Measurements from ENCODE around the gene SNED1. TPM values are rescaled to one million over a fixed set of nuclear protein-coding genes. Genes with fewer than 3 reads are reported as not detected.

The SNED1 gene
- total and polyA plus RNA-seq, 12 donors: 3.9 to 12.7 (median 6.3) TPM

DNA sequence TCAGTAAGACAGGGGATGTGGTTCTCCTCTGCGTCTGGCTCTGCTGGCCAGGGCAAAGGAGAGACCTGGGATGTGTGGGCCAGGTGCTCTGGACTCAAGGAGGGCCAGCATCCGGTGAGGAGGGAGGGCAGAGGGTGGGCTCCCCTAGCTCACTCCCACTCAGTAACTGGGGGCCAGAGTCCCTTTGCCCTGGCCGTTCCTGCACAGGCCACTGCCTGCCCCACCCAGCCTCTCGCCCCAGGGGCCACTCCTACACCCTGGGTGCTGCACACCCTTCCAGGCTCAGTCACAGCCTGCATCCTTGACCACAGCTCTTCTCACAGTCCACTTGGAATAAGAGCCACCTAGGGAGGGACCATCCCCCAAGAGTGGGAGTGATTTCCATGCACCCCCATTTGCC lies 41.0 kb downstream of the SNED1 start:
- no peak overlapping the region for H3K4me3 ChIP-seq
- H3K9me3 ChIP-seq: peaks cover 0 to 4% (median 0%) of the 10 kb centered on the region in 11 donors
- 94% methylated on average over 4 of the region's 4 CpGs for WGBS, 2 donors
- TF ChIP-seq, protein P1, sequence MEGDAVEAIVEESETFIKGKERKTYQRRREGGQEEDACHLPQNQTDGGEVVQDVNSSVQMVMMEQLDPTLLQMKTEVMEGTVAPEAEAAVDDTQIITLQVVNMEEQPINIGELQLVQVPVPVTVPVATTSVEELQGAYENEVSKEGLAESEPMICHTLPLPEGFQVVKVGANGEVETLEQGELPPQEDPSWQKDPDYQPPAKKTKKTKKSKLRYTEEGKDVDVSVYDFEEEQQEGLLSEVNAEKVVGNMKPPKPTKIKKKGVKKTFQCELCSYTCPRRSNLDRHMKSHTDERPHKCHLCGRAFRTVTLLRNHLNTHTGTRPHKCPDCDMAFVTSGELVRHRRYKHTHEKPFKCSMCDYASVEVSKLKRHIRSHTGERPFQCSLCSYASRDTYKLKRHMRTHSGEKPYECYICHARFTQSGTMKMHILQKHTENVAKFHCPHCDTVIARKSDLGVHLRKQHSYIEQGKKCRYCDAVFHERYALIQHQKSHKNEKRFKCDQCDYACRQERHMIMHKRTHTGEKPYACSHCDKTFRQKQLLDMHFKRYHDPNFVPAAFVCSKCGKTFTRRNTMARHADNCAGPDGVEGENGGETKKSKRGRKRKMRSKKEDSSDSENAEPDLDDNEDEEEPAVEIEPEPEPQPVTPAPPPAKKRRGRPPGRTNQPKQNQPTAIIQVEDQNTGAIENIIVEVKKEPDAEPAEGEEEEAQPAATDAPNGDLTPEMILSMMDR (IDR thresholded peaks at IDR 0.05): no peak
- peaks cover 0 to 31% (median 5%) of the 10 kb centered on the region in 9 donors for H3K36me3 ChIP-seq
- DNase-seq (no peak), ATAC-seq (no peak)
- H3K27ac ChIP-seq: no peak overlapping the region
- H3K27me3 ChIP-seq: peaks cover 0 to 16% (median 5%) of the 10 kb centered on the region in 7 donors
- H3K4me1 ChIP-seq: peaks cover 3 to 10% (median 9%) of the 10 kb centered on the region in 9 donors
- intact Hi-C loops (cut with DNase I): no loop called here

DNA sequence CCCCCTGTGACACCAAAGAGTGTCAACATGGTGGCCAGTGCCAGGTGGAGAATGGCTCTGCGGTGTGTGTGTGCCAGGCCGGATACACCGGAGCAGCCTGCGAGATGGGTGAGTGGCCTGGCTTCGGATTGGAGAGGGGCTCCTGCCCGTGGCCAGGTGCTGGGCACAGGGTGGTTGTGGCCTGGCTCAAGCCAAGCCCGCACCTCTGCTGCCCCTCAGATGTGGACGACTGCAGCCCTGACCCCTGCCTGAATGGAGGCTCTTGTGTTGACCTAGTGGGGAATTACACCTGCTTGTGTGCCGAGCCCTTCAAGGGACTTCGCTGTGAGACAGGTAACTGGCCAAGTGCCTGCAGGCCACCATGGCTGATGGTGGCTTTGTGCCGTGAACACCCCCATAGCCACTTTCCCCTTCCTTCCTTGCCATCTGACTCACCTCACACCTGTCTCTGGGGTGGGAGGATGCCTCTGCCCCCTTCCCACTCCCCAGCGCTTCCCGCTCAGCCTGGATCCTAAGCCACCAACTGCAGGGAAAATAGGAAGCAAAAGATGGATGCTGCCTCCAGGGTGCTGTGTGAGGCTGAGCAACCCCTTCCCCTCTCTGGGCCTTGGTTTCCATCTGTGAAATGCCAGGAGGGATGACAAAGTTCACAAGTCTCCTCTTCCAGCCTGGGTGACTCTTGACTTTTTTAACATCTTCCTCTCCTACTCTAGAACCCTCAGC lies 41.8 kb downstream of the SNED1 start:
- no peak for ATAC-seq
- H3K4me1 ChIP-seq: peaks cover 3 to 10% (median 9%) of the 10 kb centered on the region in 9 donors
- peaks cover 0 to 16% (median 5%) of the 10 kb centered on the region in 7 donors for H3K27me3 ChIP-seq
- TF ChIP-seq, protein P1 (IDR thresholded peaks at IDR 0.05): no peak
- peaks cover 0 to 12% (median 5%) of the 10 kb centered on the region in 11 donors for H3K9me3 ChIP-seq
- H3K27ac ChIP-seq: no peak overlapping the region
- H3K36me3 ChIP-seq: peaks cover 0 to 33% (median 11%) of the 10 kb centered on the region in 9 donors
- DNase-seq: no peak
- 91 to 97% methylated on average over 13 of the region's 13 CpGs for WGBS, 2 donors
- intact Hi-C loops (cut with DNase I): no loop called here
- no peak overlapping the region for H3K4me3 ChIP-seq

DNA sequence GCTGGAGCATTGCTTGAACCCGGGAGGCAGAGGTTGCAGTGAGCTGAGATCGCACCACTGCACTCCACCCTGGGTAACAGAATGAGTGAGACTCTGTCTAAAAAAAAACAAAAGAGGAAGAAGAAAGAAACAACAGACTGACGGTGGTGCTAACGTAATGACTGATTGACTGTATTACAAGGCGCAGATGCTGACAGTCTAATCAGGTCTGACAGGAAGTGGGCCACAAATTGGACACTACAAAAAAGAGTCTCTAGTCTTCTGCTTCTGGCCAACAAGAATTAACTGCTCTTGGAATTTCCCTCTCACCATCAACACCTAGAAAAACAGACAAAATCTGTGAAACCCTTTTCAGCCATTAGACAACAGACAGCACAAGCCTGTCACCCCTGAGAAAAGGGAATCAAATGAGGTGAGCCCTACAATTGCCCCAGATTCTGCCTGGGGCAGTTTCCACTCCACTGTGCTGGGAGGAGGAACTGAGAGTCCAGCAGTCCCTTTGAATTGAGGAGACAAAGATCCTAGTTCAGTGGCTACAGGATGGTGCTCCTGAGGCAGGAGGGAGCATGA lies 43.3 kb downstream of the SNED1 start:
- WGBS, 2 donors: 62 to 64% methylated on average over 5 of the region's 5 CpGs
- Histone ChIP-seq H3K27me3 (peaks cover 0 to 10% (median 5%) of the 10 kb centered on the region in 7 donors), H3K36me3 (peaks cover 0 to 33% (median 11%) of the 10 kb centered on the region in 9 donors), H3K27ac (no peak overlapping the region), H3K4me1 (peaks cover 0 to 3% (median 2%) of the 10 kb centered on the region in 9 donors), H3K9me3 (peaks cover 0 to 17% (median 9%) of the 10 kb centered on the region in 11 donors), H3K4me3 (no peak overlapping the region)
- ATAC-seq (no peak), DNase-seq (no peak)
- TF ChIP-seq, protein P1 (IDR thresholded peaks at IDR 0.05): no peak
- intact Hi-C loops (cut with DNase I): no loop called here

DNA sequence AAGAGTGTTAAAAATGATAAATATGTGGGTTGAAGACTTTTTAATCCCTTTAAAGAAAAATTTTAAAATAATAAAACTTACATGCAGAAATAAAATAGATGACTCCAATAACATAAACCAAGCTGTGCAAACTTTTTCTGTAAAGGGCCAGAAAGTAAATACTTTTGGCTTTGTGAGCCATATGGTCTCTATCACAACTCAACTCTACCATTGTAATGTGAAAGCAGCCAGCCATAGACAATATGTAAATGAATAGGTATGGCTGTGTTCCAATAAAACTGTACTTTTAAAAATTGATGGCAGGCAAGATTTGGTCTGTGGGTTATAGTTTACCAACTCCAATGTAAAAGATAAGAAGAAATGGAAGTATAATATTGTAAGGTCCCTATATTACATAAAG lies 45.2 kb downstream of the SNED1 start:
- intact Hi-C loops (cut with DNase I): no loop called here
- H3K9me3 ChIP-seq: peaks cover 0 to 17% (median 9%) of the 10 kb centered on the region in 11 donors
- no peaks in the 10 kb centered on the region for H3K4me1 ChIP-seq
- ATAC-seq: no peak
- H3K27ac ChIP-seq: no peak overlapping the region
- no peaks in the 10 kb centered on the region for H3K27me3 ChIP-seq
- no peak overlapping the region for H3K4me3 ChIP-seq
- H3K36me3 ChIP-seq: peaks cover 0 to 36% (median 11%) of the 10 kb centered on the region in 9 donors
- TF ChIP-seq, protein P1 (IDR thresholded peaks at IDR 0.05): no peak
- DNase-seq: no peak
